GM18517 (cell line): Measurements from ENCODE around the gene JADE2.

Source experiments
- ATAC-seq: cut with Tn5 transposase; IDR thresholded peaks from one replicate; pipeline ENCODE4 v1.9.1; 2021; ENCODE audit warnings: mild to moderate bottlenecking, moderate library complexity; ENCODE audit not compliant: unreplicated experiment

Gene JADE2

GRCh38 chr5:134626369-134627014, 101.0 kb downstream of the JADE2 start:
- no peak for ATAC-seq
